G401 (cell line): ENCODE results near the gene OS9. TPM values are rescaled to one million over a fixed set of nuclear protein-coding genes. Genes with fewer than 3 reads are reported as not detected.
A peak's percentile ranks its signal among the peaks of the same experiment; 100 is the strongest.

ENCODE experiments used
- DNase-seq: peaks from one replicate; pipeline ENCODE4 v3.0.0-alpha.2; 2015; ENCODE audit warnings: low spot score
- in situ Hi-C: cut with HindIII; loops from 2 replicates; pipeline ENCODE4 v1.10.0; 2016; ENCODE audit warnings: low sequenced_read_pairs, mixed read lengths
- total RNA-seq: library from RNA; depleted of rRNA; stranded (reverse); fragments of >200 nt; shearing (Covaris generic); gene quantifications from 2 replicates; pipeline ENCODE4 v1.2.3, GENCODE V29; 2014

The OS9 gene
- total RNA-seq, 1 experiment from 2014 or later = 134 TPM

DNA sequence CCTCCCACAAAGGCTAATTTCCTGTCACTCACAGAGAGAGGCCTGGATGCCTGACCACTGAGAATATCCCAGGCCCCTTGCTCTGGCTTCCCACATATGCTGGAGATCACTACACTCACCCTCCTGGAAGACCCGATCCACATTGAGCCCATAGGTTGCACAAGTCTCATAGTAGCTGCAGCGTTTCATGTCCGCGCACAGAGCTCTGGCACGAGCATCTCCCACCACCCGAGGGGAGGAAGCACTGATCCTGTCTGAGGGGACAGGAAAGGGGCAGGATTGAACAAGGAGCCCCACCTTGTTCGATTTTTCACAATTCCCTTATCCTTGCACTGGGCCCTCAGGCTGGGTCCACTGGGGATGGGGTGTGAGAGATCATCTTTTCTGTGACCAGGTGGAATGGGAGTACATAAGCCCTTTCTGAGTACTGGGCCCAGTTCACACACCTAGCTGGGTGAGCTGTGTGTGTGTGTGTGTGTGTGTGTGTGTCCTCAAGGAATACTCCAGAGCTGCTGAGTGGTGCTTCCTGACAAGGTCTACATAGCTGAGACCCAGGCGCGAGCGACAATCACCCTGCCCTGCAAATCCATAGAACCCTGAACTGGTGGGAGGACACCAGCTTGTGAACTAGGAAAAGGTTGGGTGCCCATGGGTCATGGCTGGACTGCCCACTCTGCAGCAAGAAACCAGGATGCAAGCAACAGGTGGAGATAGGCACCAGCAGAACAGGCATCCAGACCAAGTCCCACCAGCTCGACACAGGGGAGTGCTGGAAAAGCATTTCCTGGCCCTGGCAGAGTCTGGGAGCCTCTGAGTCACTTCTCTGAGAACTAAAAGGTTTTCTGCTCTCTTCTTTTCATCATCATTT is 39.0 kb downstream of the OS9 start:
- peak; percentile 4 for DNase-seq
- in situ Hi-C loops = no loop called here

DNA sequence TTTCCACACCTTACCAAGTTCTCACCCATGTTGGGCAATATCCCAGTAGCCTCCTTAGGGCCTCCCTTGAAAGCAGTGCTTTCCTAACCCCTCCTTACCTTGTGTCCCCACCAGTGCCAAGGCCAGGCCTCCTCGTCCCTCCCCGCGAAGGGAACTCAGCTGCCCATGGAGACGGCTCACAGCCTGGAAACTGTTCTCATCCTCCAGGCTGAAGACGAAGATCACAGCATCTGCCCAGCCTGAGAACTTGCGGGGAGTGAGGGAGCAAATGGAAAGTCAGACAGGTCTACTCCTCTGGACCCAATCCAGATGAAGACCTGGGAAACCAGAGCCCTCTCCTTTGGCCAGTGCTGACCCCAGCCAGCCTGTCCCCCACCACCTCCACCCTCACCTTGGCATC is 40.0 kb downstream of the OS9 start:
- in situ Hi-C loops = no loop called here
- peak; percentile 1 for DNase-seq

DNA sequence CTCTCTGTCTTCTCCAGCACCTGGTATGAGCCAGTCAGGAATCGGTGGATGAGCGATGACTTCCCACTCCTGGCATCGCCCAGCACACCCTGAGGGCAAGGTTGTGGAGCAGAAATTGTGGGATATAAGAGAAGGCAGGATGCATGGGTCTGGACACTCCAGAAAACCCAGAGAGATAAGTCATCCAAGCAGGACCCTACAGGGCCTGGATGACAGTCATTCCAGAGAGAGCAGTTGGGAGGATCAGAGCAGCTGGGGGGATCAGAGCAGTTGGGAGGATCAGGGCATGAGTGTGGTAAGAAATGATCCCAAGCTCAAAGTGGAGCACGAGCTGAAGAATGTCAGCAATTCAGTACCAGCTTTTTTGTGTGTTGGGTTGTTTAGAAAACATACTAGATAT is 40.7 kb downstream of the OS9 start:
- in situ Hi-C loops = no loop called here
- DNase-seq = peak; percentile 6

DNA sequence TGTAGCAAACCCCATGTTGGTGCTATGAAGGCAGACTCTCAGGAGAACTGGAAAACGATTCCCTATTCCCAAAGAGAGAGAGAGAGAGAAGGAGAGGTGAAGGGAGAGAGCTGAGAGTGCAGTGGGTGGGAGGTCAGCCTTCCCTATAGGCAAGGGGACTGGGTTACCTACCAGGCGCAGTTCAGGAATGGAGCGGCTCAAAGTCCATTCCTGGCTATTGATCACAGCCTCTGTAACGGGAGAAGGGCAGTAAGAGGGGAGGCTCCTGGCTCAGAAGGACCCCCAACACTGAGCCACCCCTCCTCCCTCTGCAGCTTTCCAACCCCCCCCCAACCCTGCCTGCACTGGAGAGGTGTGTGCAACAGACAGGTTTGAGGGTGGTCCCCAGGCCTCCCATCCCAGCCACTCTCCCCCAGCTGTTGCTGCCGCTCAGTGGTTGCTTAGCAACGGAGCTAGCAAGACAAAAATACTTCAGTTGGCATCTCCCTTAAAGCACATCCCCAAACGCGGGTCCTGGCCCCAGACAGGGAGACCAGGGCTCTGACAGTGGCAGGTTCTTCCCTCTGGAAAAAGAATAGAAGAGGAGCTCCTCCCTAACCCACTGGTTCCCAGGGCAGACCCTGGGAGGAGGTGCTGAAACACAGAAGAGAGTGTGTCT is 41.4 kb downstream of the OS9 start:
- DNase-seq = no peak
- in situ Hi-C loops = no loop called here

DNA sequence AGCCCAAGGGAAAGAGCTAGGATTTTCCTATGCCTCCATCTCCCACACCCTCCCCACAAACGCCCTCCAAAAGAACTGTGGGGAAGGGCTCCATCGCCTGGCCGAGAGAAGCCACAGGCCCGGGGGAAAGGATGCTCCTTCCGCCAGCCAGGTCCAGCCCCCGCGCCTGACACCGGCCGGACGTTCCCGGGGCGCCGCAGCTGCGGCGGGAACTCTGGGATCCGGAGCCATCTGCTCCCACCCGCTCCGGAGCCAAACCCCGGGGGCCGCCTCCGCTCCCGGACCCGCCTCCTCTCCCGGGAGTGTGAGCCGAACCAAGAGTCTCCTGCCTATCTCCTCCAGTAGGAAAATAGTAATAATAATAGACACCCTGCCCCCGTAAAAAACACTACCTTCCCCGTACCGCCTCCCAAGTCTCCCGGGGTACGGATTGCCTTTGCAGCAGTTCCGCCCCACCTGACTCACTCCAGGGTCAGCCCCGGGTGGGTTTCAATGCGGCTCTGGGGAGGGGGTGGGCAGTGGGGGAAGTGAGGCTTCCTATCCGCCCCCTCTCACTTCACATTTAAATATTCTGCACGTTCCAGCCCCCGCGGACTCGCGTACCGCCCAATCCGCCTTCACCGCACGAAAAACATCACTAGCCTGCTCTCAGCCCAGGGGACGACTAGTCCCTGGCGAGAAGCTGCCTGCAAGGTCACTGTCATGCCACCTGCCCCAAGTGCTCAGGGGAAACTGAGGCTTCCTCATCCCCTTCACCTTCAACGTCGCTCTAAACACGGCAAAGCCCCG is 42.2 kb downstream of the OS9 start:
- DNase-seq = peak; percentile 92
- in situ Hi-C loops = no loop called here

- peak; percentile 57 for DNase-seq
- in situ Hi-C loops = no loop called here
Observed at GRCh38 chr12:57736741-57737466, 43.0 kb downstream of the OS9 start.

GRCh38 chr12:57737467-57738460 is 43.8 kb downstream of the OS9 start:
- in situ Hi-C loops = no loop called here

DNA sequence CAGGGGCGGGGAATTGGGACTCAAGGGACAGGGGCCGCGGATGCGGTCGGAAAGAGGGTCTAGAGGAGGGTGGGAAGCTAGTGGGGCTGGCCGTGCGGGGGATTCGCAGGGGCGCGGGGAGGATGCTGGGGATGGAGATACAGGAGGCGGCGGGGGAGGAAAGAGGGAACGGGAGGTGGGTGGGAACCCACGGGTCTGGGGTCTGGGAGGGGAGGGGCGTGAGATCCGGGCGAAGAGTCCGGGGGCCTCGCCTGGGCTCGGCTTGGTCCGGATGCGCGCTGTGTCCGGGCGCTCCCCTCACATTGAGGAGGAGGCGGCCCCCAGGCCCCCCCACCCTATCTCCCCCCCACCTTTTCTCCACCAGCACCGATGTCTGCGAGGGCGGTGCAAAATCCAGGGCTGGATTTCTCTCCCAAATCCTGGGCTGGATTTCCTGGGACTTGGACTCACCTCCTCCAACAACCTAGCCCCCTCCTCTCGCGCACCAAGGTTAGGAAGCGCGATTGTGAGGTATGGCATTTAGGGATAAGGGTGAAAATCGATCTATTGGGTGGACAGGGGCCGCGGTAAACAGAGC is 44.8 kb downstream of the OS9 start, which contains the start of gene AGAP2:
AGAP2 (minus strand) TSS at position 82 of the 577 bp plus-strand sequence. CDS start 496 bp downstream, outside the sequence.
- in situ Hi-C loops = no loop called here
- DNase-seq = peak; percentile 92

More at GRCh38 chr12:57737467-57738460, 43.8 kb downstream of the OS9 start:
- peak; percentile 39 for DNase-seq

GRCh38 chr12:57739387-57739786 is 45.5 kb downstream of the OS9 start:
- in situ Hi-C loops = no loop called here
- peak; percentile 59 for DNase-seq

DNA sequence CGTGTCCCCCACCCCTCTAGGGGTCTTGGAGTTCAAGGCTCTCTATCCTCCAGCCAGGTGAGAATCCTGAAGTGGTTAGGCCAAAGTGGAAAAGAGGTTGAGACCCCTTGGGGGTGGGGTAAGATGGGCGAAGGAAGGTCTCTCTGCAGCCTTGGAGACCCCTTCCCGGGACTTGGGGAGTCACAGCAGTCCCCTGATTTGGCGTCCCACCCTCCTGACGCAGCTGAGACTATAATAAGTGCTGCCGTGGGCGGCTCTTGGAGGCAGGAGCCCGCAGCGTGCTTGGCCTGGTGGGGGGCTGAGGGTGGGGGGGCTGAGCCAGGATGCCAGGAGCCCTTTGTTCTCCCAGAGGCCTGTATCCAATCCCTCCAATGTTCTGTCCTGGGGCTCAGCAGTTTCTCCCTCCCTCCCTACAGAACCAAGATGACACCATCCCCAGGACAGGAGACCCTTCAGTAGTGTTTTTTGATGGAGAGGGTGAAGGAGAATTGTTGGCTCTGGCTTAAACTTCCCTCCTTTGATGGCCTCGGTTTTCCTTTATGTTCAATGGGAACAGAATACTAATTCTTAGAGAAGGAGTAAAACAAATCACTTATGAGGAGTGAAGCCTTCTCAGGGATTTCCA is 46.1 kb downstream of the OS9 start:
- no peak for DNase-seq
- in situ Hi-C loops = no loop called here

- in situ Hi-C loops = no loop called here
- peak; percentile 1 for DNase-seq
Observed at GRCh38 chr12:57740656-57741412, 46.9 kb downstream of the OS9 start.

- no peak for DNase-seq
- in situ Hi-C loops = no loop called here
Observed at GRCh38 chr12:57741413-57741789, 47.5 kb downstream of the OS9 start.

- DNase-seq = peak; percentile 3
- in situ Hi-C loops = no loop called here
Observed at GRCh38 chr12:57741844-57742738, 48.2 kb downstream of the OS9 start.

GRCh38 chr12:57743769-57744168 is 49.8 kb downstream of the OS9 start:
- in situ Hi-C loops = no loop called here

GRCh38 chr12:57744194-57744776 is 50.4 kb downstream of the OS9 start:
- no peak for DNase-seq
- in situ Hi-C loops = no loop called here

More at GRCh38 chr12:57743769-57744168, 49.8 kb downstream of the OS9 start:
- DNase-seq = no peak
